Measurements from ENCODE around the gene CNP. TPM values are rescaled to one million over a fixed set of nuclear protein-coding genes. Genes with fewer than 3 reads are reported as not detected.
"Not testable (repeated sequence)": the region's sequence is repeated elsewhere in the genome, so short reads cannot be mapped to it uniquely, and the experiment has no call there.

CNP gene
- total RNA-seq, 1 donor from 2014 or later, result 79.4 TPM

DNA sequence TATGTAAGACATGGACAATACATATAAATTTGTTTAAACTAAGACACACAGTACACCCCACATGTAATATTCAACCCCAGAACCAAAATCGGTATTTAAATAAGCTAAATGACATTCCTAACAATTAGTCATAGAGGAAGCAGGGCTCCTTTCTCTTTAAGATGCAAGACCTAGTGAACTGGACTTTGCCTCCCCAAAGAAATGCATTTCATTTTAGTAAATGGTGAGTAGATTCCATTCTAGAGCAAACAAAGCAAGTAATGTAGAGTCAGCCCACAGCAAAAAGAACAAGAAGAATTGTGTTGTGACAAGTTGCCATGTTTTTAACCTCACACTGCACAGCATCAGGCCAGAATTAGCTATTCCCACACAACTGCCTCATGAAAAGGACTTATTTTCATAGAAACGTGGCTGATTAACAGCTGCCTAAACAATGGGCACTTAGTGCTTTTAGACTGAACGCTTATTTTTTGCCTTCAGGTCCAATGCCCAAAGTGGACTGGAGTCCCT, 36.3 kb downstream of the CNP start:
- TF ChIP-seq, protein P1, sequence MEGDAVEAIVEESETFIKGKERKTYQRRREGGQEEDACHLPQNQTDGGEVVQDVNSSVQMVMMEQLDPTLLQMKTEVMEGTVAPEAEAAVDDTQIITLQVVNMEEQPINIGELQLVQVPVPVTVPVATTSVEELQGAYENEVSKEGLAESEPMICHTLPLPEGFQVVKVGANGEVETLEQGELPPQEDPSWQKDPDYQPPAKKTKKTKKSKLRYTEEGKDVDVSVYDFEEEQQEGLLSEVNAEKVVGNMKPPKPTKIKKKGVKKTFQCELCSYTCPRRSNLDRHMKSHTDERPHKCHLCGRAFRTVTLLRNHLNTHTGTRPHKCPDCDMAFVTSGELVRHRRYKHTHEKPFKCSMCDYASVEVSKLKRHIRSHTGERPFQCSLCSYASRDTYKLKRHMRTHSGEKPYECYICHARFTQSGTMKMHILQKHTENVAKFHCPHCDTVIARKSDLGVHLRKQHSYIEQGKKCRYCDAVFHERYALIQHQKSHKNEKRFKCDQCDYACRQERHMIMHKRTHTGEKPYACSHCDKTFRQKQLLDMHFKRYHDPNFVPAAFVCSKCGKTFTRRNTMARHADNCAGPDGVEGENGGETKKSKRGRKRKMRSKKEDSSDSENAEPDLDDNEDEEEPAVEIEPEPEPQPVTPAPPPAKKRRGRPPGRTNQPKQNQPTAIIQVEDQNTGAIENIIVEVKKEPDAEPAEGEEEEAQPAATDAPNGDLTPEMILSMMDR (IDR thresholded peaks at IDR 0.05), result no peak
- DNase-seq (ENCODE audit: low spot score), result no peak
- no peaks in the 10 kb centered on the region for H3K27me3 Mint-ChIP-seq (ENCODE audit: low read depth)
- no peak overlapping the region for H3K4me3 Mint-ChIP-seq (ENCODE audit: unreplicated experiment)
- peaks cover 11% of the 10 kb centered on the region for H3K36me3 Mint-ChIP-seq (ENCODE audit: low read depth)
- H3K9me3 Mint-ChIP-seq (ENCODE audit: low read depth), result no peaks in the 10 kb centered on the region
- peak overlapping the region; percentile 65 for H3K27ac Mint-ChIP-seq (ENCODE audit: unreplicated experiment)
- peaks cover 21% of the 10 kb centered on the region for H3K4me1 Mint-ChIP-seq (ENCODE audit: low read depth)

DNA sequence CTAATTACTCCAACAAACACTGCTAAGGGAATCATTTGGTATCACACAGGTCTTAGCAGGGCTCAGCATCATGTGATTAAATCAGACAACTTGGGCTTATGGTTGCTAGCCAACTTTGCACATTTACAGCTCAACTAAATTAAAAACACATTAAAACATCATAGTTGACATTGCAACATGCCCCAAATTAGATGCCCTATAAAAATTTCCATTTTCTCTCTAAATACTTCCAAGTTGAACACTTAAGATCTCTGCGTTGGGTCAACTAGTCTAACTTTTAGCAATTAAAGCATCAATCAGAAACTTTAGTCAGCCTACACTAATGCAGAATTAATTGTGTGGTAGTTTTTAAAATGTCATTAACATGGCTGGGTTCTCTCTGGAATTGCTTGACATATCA, 38.6 kb downstream of the CNP start:
- Mint-ChIP-seq H3K4me3 (ENCODE audit: unreplicated experiment) (no peak overlapping the region), H3K9me3 (ENCODE audit: low read depth) (no peaks in the 10 kb centered on the region), H3K36me3 (ENCODE audit: low read depth) (peaks cover 8% of the 10 kb centered on the region), H3K27me3 (ENCODE audit: low read depth) (no peaks in the 10 kb centered on the region), H3K27ac (ENCODE audit: unreplicated experiment) (no peak overlapping the region), H3K4me1 (ENCODE audit: low read depth) (peaks cover 34% of the 10 kb centered on the region)
- no peak for DNase-seq (ENCODE audit: low spot score)
- TF ChIP-seq, protein P1 (IDR thresholded peaks at IDR 0.05), result no peak

DNA sequence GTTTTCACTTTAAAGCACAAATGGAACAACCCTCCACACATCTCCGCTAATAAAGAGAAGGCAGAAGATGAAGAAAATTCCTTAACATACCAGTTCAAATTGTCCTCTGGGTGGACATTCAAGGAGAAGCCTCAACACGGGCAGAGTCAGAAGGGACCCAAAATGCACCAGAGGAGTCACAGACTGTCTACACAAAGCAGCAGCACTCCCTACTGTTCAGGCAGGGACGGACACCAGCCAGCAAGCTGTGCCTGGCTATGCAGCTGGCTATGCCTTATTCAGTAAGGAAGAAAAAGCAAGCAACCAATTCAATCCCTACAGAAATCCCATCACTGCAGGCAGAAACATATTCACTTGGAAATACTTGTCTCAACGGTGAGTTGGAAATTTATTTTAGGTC, 42.6 kb downstream of the CNP start:
- no peaks in the 10 kb centered on the region for H3K36me3 Mint-ChIP-seq (ENCODE audit: low read depth)
- H3K9me3 Mint-ChIP-seq (ENCODE audit: low read depth), result no peaks in the 10 kb centered on the region
- no peaks in the 10 kb centered on the region for H3K27me3 Mint-ChIP-seq (ENCODE audit: low read depth)
- no peak overlapping the region for H3K27ac Mint-ChIP-seq (ENCODE audit: unreplicated experiment)
- no peak overlapping the region for H3K4me3 Mint-ChIP-seq (ENCODE audit: unreplicated experiment)
- DNase-seq (ENCODE audit: low spot score), result no peak
- H3K4me1 Mint-ChIP-seq (ENCODE audit: low read depth), result peaks cover 54% of the 10 kb centered on the region
- TF ChIP-seq, protein P1 (IDR thresholded peaks at IDR 0.05), result peak; percentile 22

DNA sequence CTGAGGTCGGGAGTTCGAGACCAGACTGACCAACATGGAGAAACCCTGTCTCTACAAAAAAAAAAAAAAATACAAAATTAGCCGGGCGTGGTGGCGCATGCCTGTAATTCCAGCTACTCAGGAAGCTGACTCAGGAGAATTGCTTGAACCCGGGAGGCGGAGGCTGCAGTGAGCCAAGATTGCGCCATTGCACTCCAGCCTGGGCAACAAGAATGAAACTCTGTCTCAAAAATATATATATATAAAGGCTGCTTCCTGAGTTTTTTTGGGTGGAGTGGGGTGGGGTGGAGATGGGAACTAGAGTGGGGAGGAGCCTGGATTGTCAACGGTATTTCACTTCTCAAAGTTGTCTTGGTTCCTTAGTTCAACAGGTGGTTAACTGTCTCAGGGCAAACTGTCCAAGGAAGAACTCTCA, 43.7 kb downstream of the CNP start:
- Mint-ChIP-seq H3K27ac (ENCODE audit: unreplicated experiment) (peak overlapping the region; percentile 77), H3K4me1 (ENCODE audit: low read depth) (peaks cover 54% of the 10 kb centered on the region)
- H3K27me3 Mint-ChIP-seq (ENCODE audit: low read depth); H3K36me3 Mint-ChIP-seq (ENCODE audit: low read depth); H3K9me3 Mint-ChIP-seq (ENCODE audit: low read depth); H3K4me3 Mint-ChIP-seq (ENCODE audit: unreplicated experiment); DNase-seq (ENCODE audit: low spot score): not testable (repeated sequence)

DNA sequence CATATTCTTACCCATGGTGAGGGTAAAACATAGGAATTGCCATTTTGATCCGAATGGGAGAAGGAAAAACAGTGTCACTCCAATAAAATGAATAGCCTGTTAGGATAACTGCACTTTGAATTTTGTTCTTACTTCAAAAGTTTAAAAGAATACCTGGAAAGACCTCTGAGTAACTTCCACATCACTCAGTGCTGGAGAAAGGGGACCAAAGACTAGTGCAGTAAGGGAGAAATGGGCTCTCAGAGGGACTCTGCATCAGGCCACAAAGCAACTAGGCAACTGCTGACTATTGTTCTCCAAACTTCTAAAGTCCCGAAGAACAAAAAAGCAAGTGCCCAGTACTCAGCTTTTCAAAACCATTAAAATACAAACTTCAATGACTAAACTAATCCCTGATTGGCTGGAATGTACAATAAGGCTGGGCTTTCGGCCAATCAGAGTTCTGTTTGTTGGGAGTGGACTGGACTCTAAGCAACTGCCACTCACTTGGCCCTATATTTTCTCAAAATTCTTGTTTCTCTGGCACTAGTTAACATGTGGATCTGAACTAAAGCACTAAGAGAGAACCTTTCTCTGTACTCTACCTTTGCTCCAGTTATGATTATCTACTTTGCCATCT, 44.4 kb downstream of the CNP start:
- Mint-ChIP-seq H3K4me3 (ENCODE audit: unreplicated experiment) (no peak overlapping the region), H3K9me3 (ENCODE audit: low read depth) (no peaks in the 10 kb centered on the region), H3K4me1 (ENCODE audit: low read depth) (peaks cover 60% of the 10 kb centered on the region), H3K27me3 (ENCODE audit: low read depth) (no peaks in the 10 kb centered on the region), H3K27ac (ENCODE audit: unreplicated experiment) (peak overlapping the region; percentile 77), H3K36me3 (ENCODE audit: low read depth) (no peaks in the 10 kb centered on the region)
- TF ChIP-seq, protein P1 (IDR thresholded peaks at IDR 0.05), result no peak
- DNase-seq (ENCODE audit: low spot score), result no peak

DNA sequence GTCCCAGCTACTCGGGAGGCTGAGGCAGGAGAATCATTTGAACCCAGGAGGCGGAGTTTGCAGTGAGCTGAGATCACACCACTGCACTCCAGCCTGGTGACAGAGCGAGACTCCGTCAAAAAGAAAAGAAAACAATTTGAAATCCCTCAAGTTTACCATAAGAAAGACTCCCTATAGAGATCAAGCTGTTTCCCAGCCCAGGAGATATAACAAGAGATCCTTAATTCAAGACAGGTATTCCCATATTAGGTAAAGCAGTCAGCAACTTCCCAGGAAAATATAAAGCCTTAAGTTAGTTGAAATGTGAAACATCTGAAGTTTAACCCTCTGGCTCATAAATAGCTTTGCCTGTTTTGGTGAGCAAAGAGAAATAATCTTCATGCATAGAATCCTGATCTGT, 45.8 kb downstream of the CNP start:
- H3K27me3 Mint-ChIP-seq (ENCODE audit: low read depth); H3K4me3 Mint-ChIP-seq (ENCODE audit: unreplicated experiment); H3K36me3 Mint-ChIP-seq (ENCODE audit: low read depth); H3K9me3 Mint-ChIP-seq (ENCODE audit: low read depth); DNase-seq (ENCODE audit: low spot score): not testable (repeated sequence)
- H3K4me1 Mint-ChIP-seq (ENCODE audit: low read depth), result peaks cover 62% of the 10 kb centered on the region
- peak overlapping the region; percentile 32 for H3K27ac Mint-ChIP-seq (ENCODE audit: unreplicated experiment)

DNA sequence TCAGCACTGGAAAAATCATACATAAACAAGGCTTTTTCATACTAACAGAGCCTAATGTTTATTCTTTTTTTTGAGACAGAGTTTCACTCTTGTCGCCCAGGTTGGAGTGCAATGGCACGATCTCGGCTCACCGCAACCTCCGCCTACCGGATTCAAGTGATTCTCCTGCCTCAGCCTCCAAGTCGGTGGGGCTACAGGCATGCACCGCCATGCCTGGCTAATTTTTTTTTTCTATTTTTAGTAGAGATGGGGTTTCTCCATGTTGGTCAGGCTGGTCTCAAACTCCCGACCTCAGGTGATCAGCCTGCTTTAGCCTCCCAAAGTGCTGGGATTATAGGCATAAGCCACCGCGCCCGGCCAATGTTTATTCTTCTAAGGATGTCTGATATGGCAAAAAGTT, 47.1 kb downstream of the CNP start:
- H3K36me3 Mint-ChIP-seq (ENCODE audit: low read depth); H3K4me3 Mint-ChIP-seq (ENCODE audit: unreplicated experiment); DNase-seq (ENCODE audit: low spot score); H3K9me3 Mint-ChIP-seq (ENCODE audit: low read depth); H3K27me3 Mint-ChIP-seq (ENCODE audit: low read depth): not testable (repeated sequence)
- Mint-ChIP-seq H3K4me1 (ENCODE audit: low read depth) (peaks cover 72% of the 10 kb centered on the region), H3K27ac (ENCODE audit: unreplicated experiment) (peak overlapping the region; percentile 2)
